ENCODE measurements around the gene RASL11B.

- TF ChIP-seq CTCF (IDR thresholded peaks at IDR 0.05): no peak
- TF ChIP-seq ZFX (IDR thresholded peaks at IDR 0.05; ENCODE audit: borderline replicate concordance): no peak
Observed at GRCh38 chr4:52873191-52873590, 11.1 kb downstream of the RASL11B start.
